Measurements from ENCODE around the gene SNURF. TPM values are rescaled to one million over a fixed set of nuclear protein-coding genes. Genes with fewer than 3 reads are reported as not detected.
"Not testable (repeated sequence)": the region's sequence is repeated elsewhere in the genome, so short reads cannot be mapped to it uniquely, and the experiment has no call there.

SNURF gene, protein sequence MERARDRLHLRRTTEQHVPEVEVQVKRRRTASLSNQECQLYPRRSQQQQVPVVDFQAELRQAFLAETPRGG
- polyA plus RNA-seq (2013, experiment 1 of 2; ENCODE audit: insufficient read length), result 9.0 TPM
- 2.7 TPM for polyA plus RNA-seq (2013, experiment 2 of 2; ENCODE audit: insufficient read length)

- DNase-seq, result peak; percentile 68
Observed at GRCh38 chr15:24954783-24955530, at the start of gene SNURF, which contains the start of gene SNRPN. Gene SNURF, plus strand, starts transcription at chr15:24954987. Its CDS starts 62 bp downstream, at chr15:24955049. Gene SNRPN, plus strand, starts transcription at chr15:24954987. Its CDS starts 19,467 bp downstream, at chr15:24974454.

DNA sequence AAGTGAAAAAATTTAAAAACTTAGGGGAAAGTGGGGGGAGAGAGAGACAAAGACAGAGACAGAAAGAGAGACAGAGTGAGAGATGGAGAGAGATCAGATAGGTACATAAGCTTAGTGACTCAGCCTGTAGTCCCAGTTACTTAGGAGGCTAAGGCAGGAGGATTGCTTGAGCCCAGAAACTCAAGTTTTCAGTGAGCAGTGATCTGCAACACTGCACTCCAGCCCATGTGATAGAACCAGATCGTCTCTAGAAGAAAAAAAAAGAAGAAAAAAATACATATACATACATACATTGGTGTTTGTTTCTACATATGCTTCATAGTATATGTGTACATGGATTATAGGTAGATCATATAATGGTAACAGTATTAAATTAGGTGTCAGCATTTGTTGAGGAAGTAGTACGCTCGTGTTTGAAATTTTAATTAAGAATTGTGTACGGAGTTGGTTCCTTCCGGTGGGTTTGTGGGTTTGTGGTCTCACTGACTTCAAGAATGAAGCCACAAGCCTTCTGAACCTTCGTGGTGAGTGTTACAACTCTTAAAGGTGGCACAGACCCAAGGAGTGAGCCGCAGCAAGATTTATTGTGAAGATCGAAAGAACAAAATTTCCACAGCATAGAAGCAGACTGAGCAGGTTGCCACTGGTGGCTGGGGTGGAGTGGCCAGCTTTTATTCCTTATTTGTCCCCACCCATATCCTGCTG is 38.3 kb upstream of the SNURF start:
- DNase-seq, result no peak

DNA sequence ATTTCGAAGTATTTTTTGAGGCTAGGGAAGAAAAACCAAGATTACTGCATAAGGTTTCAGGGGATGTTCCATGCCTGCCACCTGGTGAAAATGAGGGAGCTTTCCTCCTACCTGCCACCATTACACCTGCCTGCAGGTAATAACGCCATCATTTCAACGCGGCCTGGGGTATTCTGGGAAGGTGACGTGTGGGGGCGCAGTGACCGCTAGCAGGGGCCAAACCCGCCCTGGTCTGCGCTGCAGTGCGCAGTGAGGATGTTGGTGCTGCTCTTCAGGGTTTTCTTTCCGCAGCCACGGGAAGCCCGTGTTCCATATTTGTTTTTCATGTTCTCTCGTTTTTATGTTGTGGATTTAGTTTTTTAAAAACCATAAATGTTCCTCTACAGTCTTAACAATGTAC is 37.4 kb upstream of the SNURF start:
- no peak for DNase-seq

DNA sequence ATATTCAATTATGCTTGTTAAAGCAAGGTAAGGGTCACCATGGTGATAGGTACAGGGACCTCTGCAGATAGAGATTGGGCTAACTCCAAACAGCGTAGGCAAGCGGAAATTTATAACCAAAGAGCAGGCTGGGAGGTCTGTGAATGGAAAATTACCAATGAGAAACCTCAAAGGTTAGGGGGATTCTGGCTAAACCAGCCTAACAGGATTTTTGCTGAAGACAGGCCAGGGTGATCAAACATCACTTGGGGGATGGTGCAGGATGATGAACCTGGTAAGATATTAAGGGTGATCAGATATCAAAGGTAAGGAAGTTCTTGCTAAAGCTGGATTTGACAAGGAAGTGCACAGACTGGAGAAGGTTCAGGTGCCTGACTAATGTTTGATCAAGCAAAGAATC is 35.3 kb upstream of the SNURF start:
- no peak for DNase-seq

DNA sequence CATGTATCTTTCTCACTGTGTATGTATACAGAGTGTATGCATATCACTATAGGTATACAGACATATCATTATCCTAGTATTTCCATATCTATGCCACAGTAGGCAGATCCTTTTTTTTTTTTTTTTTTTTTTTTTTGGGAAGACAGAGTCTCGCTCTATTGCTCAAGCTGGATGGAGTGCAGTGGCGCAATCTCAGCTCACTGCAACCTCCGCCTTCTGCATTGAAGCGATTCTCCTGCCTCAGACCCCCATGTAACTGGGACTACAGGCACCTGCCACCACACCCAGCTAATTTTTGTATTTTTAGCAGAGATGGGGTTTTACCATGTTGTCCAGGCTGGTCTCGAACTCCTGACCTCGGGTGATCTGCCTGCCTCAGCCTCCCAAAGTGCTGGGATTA is 32.0 kb upstream of the SNURF start:
- DNase-seq, result not testable (repeated sequence)

- no peak for DNase-seq
Observed at GRCh38 chr15:24924153-24924552, 30.6 kb upstream of the SNURF start.

GRCh38 chr15:24924621-24925020 is 30.2 kb upstream of the SNURF start:
- no peak for DNase-seq

GRCh38 chr15:24931874-24932732 is 22.7 kb upstream of the SNURF start:
- not testable (repeated sequence) for DNase-seq

DNA sequence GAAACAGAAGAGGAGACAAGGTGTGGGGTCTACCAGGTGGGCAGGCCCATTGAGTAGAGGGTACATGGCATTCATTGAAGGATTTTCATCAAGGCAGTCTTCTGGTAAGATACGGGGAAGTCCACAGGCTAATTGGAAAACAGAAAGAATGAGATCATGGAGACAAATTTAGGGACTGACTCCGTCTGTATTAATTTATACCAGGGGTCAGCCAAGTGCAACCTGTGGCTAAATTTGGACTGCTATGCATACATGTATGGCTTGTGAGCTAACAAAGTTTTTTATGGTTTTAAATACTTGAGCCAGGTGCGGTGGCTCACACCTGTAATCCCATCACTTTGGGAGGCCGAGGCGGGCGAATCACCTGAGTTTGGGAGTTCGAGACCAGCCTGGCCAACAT is 21.1 kb upstream of the SNURF start:
- no peak for DNase-seq

DNA sequence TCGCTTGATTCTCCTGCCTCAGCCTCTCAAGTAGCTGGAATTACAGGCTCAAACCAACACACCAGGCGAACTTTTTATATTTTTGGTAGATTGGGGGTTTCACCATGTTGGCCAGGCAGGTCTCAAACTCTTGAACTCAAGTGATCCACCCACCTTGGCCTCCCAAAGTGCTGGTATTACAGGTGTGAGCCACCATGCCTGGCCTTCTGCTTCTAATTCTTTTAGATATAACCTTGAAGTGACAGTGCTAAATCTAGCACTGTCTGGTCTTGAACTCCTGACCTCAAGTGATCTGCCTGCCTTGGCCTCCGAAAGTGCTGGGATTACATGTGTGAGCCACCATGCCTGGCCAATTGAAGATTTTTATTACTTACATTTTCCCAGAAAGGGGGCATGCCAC is 16.6 kb upstream of the SNURF start:
- DNase-seq, result not testable (repeated sequence)

DNA sequence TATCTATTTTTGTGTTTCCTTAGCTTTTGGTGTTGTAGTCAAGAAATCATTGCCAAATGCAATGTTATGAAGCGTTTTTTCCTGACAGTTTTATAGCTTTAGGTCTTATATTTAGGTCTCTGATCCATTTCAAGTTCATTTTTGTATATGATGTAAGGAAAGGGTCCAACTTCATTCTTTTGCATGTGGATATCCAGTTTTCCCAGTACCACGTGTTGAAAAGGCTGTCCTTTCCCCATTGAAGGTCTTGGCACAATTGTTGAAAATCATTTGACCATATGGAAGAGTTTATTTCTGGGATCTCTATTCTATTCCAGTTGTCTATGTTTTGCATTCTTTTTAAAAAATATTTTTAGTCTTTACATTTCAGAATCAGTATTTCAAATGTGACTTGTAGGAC is 14.6 kb upstream of the SNURF start:
- no peak for DNase-seq

- no peak for DNase-seq
Observed at GRCh38 chr15:24943361-24943760, 11.4 kb upstream of the SNURF start.

GRCh38 chr15:24944954-24945353 is 9.8 kb upstream of the SNURF start:
- no peak for DNase-seq

GRCh38 chr15:24945711-24946110 is 9.1 kb upstream of the SNURF start:
- no peak for DNase-seq

DNA sequence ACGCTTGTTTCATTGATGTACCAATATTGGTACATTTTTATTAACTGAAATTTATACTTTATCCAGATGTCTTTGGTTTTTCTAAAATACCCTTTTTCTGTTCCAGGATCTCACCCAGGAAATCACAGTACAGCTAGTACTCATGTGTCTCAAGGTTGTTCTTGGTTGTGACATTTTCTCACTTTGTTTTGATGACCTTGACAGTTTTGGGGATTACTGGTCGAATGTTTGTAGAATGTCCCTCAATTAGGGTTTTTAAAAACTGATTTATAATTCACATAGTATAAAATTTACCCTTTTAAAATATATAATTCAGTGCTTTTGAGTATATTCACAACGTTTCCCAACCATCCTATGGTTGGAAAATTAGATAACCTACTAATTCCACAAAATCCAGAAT is 6.3 kb upstream of the SNURF start:
- no peak for DNase-seq

- no peak for DNase-seq
Observed at GRCh38 chr15:24955531-24955921, 739 bp downstream of the SNURF start.

- peak; percentile 64 for DNase-seq
Observed at GRCh38 chr15:24956111-24956838, 1.5 kb downstream of the SNURF start.

- DNase-seq, result no peak
Observed at GRCh38 chr15:24957691-24958090, 2.9 kb downstream of the SNURF start.

DNA sequence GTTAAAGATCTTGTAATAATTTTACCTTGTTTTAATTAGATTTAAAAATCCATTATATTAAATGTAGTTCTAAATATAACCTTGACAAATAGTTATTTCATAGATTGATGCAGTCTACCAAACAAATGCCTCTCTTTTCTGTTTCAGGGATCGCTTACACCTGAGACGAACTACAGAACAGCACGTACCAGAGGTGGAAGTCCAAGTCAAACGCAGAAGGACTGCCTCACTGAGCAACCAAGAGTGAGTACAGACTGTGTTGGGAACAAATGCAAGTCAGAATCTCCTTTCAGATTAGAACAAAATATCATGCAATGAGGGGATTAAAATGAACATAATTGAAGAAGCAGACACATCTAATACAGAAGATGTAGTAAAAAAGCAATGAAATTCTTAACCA is 7.2 kb downstream of the SNURF start:
- DNase-seq, result no peak

DNA sequence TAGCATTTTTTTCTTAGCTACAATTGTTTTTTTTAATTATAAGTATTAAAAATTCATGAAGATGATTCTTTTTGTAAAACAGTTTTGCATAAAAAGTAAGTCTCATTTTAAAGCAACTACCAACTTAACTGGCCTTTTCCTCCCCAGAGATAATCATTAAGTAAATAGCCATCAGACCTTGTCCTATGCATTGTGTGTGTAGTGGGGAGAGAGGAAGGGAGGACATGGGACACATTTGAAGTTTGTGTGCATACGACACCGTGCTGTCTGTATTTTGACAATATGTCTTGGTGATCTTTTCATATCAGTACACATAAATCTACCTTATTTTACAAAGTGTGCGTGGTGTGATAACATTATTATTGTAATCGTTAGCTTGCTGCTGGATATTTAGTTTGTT is 8.1 kb downstream of the SNURF start:
- no peak for DNase-seq

DNA sequence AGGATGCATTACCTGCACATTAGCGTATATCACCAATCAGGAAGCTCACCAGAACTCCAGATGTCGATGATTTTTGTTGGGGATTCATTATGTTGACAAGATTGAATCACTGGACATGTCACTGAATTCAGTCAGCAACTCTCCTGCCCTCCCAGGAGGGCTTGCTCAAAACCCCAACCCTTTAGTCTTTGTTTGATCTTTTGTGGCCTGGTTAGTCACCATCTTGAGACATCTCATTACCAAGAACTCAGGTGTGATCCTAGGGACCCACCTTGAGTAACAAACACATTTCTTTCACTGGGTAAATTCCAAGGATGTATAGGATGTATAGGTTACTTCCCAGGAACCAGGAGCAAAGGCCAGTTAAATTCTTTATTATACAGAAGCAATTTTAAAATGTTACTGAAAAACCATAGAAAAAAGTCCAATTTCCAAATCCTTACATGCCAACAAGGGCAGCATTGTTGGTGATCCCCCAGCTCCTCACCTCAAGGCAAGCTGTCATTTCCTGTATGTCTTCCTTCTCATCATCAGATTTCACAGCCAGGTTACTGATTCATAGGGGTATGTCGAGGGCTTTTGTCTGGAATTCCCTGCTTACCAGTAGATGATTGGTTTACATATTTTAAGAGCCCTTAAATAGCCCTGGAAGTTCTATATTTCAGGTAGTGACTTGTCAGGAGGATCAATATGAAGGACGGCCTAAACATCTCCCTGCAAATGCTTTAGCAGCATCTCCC is 11.7 kb downstream of the SNURF start:
- DNase-seq, result no peak
